ENCODE measurements around the gene PARD6B.

DNA sequence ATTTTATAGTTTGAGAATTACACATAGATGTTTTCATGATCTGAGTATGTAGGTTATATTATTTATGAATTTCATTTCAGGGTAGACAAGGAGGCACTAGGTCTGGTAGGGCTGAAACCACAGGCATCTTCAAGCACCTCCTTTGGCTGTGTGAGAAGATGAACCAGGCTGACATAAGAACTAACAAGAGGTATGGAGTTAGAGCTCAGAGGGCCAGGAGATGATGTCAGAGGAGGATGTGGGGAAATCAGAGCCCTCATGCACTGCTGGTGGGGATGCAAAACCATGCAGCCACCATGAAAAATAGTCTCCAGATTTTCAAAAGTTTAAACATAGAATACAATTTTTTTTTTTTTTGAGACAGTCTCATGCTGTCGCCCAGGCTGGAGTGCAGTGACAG is 26.4 kb upstream of the PARD6B start:
- no peak for TF ChIP-seq CTCF (IDR thresholded peaks at IDR 0.05; ENCODE audit: insufficient read depth, low read depth, low read length)
- TF ChIP-seq EZH2 (IDR thresholded peaks at IDR 0.05; ENCODE audit: insufficient read depth, low read length): no peak

Measured in astrocyte (in vitro differentiated cells and primary cell).